Sigmoid colon (tissue), 4 donors: Measurements from ENCODE around the gene LCP2.
A peak's percentile ranks its signal among the peaks of the same experiment; 100 is the strongest.

ENCODE experiments used
- CTCF ChIP-seq, 4 experiments: fragments of 450-650 bp in 3 of 4; fragments of 200-600 bp in 1 of 4; IDR thresholded peaks; one replicate each; pipeline ENCODE4 v1.5.1; 2016 to 2019; ENCODE audit warnings: antibody characterized with exemption in 4 of 4, mild to moderate bottlenecking in 3 of 4, moderate library complexity in 2 of 4
- EP300 ChIP-seq, 4 donors: sonication (generic); formaldehyde crosslinking; IDR thresholded peaks; one replicate each; pipeline ENCODE4 v1.6.1; 2017; ENCODE audit warnings: antibody characterized with exemption in 4 of 4
- POLR2A ChIP-seq, 2 donors: fragments of 450-650 bp; IDR thresholded peaks; one replicate each; pipeline ENCODE4 v1.6.1; 2016; ENCODE audit warnings: antibody characterized with exemption in 2 of 2, mild to moderate bottlenecking in 2 of 2, moderate library complexity in 2 of 2
- POLR2AphosphoS5 ChIP-seq, 4 donors: sonication (generic); formaldehyde crosslinking; IDR thresholded peaks; one replicate each; pipeline ENCODE4 v1.6.1; 2017; ENCODE audit warnings: antibody characterized with exemption in 4 of 4

GRCh38 chr5:170289764-170290163, 7.8 kb downstream of the LCP2 start:
- TF ChIP-seq CTCF (IDR thresholded peaks at IDR 0.05): no peak
- no peak for TF ChIP-seq POLR2A (IDR thresholded peaks at IDR 0.05)
- TF ChIP-seq POLR2AphosphoS5 (IDR thresholded peaks at IDR 0.05): peak in 2 of 4 donors; percentile 12 to 48
- no peak for TF ChIP-seq EP300 (IDR thresholded peaks at IDR 0.05)
